Measurements from ENCODE around the gene ST3GAL3. TPM values are rescaled to one million over a fixed set of nuclear protein-coding genes. Genes with fewer than 3 reads are reported as not detected.
A peak's percentile ranks its signal among the peaks of the same experiment; 100 is the strongest.

Gene ST3GAL3
- total and polyA plus RNA-seq, 10 of the 15 experiments (the other 5 are each of a cell fraction or from before 2014, with no cell fraction given) = 1.2 to 19.3 (median 11.0) TPM

- no peaks in the 10 kb centered on the region for H3K9me3 ChIP-seq (replicated peaks; ENCODE audit: control insufficient read depth, insufficient read depth, low read length)
- WGBS (ENCODE audit: insufficient coverage, insufficient replicate concordance, low lambda C conversion rate, missing lambda C conversion rate) = 43% methylated on average over 42 of the region's 42 CpGs
- H3K4me1 ChIP-seq (ENCODE audit: control insufficient read depth, insufficient read depth, low read length) = peaks cover 11% of the 10 kb centered on the region
- no peak within 1 kb of the TSS for H3K27ac ChIP-seq (ENCODE audit: control insufficient read depth, insufficient read depth)
- no peaks in the 10 kb centered on the region for H3K36me3 ChIP-seq (ENCODE audit: control insufficient read depth in 2 of 2, insufficient read depth in 2 of 2, low read length in 1 of 2)
- peak within 1 kb of the TSS; percentile 58 for H2AFZ ChIP-seq (ENCODE audit: control insufficient read depth, low read depth, low read length)
- ChIA-PET SMC1A (ENCODE audit: uncharacterized antibody, unreplicated experiment) (interaction anchor here (1.0 to 8.7 kb wide), 16 partner anchors 12 to 404 kb away, joined by 3 to 481 read pairs (median 5); partner anchors contain the start of gene IPO13), POLR2A (interaction anchor here (1.0 to 1.8 kb wide), 2 partner anchors 169 to 170 kb away, joined by 4 to 24 read pairs; no protein-coding TSS in a partner anchor), RAD21 (ENCODE audit: unreplicated experiment) (interaction anchor here (0.5 to 13.3 kb wide), 23 partner anchors 10 to 706 kb away, joined by 3 to 587 read pairs (median 7); partner anchors contain the start of genes IPO13, KDM4A and PTPRF), CTCF (interaction anchor here (0.8 to 19.3 kb wide), 47 partner anchors 10 to 707 kb away, joined by 3 to 1117 read pairs (median 7); partner anchors contain the start of genes IPO13, KDM4A and ST3GAL3)
- BruUV-seq (replicated peaks) = no TSS peak
- H4K20me1 ChIP-seq (ENCODE audit: control insufficient read depth, insufficient read depth) = no peaks in the 10 kb centered on the region
- H3K4me2 ChIP-seq (ENCODE audit: control insufficient read depth, insufficient read depth) = peak within 1 kb of the TSS; percentile 67
- peak within 1 kb of the TSS; percentile 60 for H3K4me3 ChIP-seq
- DNase-seq (ENCODE audit: low read depth, low spot score) (no peak), FAIRE-seq (no peak), ATAC-seq (no peak)
- TF ChIP-seq, protein P1, sequence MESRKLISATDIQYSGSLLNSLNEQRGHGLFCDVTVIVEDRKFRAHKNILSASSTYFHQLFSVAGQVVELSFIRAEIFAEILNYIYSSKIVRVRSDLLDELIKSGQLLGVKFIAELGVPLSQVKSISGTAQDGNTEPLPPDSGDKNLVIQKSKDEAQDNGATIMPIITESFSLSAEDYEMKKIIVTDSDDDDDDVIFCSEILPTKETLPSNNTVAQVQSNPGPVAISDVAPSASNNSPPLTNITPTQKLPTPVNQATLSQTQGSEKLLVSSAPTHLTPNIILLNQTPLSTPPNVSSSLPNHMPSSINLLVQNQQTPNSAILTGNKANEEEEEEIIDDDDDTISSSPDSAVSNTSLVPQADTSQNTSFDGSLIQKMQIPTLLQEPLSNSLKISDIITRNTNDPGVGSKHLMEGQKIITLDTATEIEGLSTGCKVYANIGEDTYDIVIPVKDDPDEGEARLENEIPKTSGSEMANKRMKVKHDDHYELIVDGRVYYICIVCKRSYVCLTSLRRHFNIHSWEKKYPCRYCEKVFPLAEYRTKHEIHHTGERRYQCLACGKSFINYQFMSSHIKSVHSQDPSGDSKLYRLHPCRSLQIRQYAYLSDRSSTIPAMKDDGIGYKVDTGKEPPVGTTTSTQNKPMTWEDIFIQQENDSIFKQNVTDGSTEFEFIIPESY (IDR thresholded peaks at IDR 0.05) = no peak
- no peaks in the 10 kb centered on the region for H3K27me3 ChIP-seq (replicated peaks in 1 of 2; ENCODE audit: control insufficient read depth in 2 of 2, insufficient read depth in 2 of 2, low read length in 1 of 2)
- peak within 1 kb of the TSS; percentile 17; the same call in 1 of the 2 replicates for H3K9ac ChIP-seq (ENCODE audit: control insufficient read depth, insufficient read depth, low read length)
- H3K79me2 ChIP-seq (ENCODE audit: control insufficient read depth, insufficient read depth, low read length) = no peaks in the 10 kb centered on the region
- intact Hi-C loops (cut with micrococcal nuclease; ENCODE audit: unreplicated experiment) = loop anchor here (1.0 to 5.0 kb wide), 3 partner anchors 96 to 405 kb away; no protein-coding TSS in a partner anchor
- in situ Hi-C loops (cut with MboI) = loop anchor here (5.0 kb wide), 1 partner anchor 171 kb away; no protein-coding TSS in a partner anchor
Measured at GRCh38 chr1:43933386-43934100, 226.2 kb downstream of the ST3GAL3 start, which contains the start of gene ARTN. Gene ARTN (plus strand): TSS chr1:43933801. CDS start chr1:43935657, 1,856 bp downstream.

Data from GM12878 (cell line).